IMR-90 (cell line): ENCODE data around the gene ETS1. TPM values are rescaled to one million over a fixed set of nuclear protein-coding genes. Genes with fewer than 3 reads are reported as not detected.

Source experiments
- ATAC-seq: fragments of 200-7000 bp; cut with Tn5 transposase; 2 replicates; pipeline ENCODE4 v1.9.1; 2020; ENCODE audit warnings: low read depth, mild to moderate bottlenecking, moderate library complexity
- BruUV-seq: library from RNA; stranded (reverse); fragments of 400-500 nt; replicated peaks from 2 replicates; lab custom pipeline; 2021; lab: Mats Ljungman, UMichigan
- CTCF ChIA-PET: fragments of 300-600 bp; formaldehyde crosslinking; extraction: SDS; loops from one replicate; lab custom pipeline; 2021; ENCODE audit warnings: antibody characterized with exemption; lab: Yijun Ruan, JAX
- POLR2A ChIA-PET: fragments of 300-600 bp; sonication (Branson Sonifier 250); formaldehyde crosslinking; loops from one replicate; lab custom pipeline; 2022; ENCODE audit warnings: antibody characterized with exemption; ENCODE audit not compliant: unreplicated experiment; lab: Charles Lee
- DNase-seq: peaks from one replicate; pipeline ENCODE4 v3.0.0; 2013
- H2AFZ ChIP-seq: replicated peaks from 2 replicates; pipeline ENCODE3; 2013; ENCODE audit warnings: low read length, mild to moderate bottlenecking; ENCODE audit not compliant: poor library complexity
- H2AK5ac ChIP-seq: 2 replicates; pipeline ENCODE4 v1.6.1; 2013; ENCODE audit warnings: low read depth, low read length, inconsistent platforms
- H2AK9ac ChIP-seq: replicated peaks from 2 replicates; pipeline ENCODE3; 2013; ENCODE audit warnings: mild to moderate bottlenecking, low read depth, low read length, moderate library complexity; ENCODE audit not compliant: poor library complexity
- H2BK120ac ChIP-seq: 2 replicates; pipeline ENCODE4 v1.6.1; 2013; ENCODE audit warnings: low read depth, low read length, inconsistent platforms
- H2BK15ac ChIP-seq: 3 replicates; pipeline ENCODE4 v1.6.1; 2013; ENCODE audit warnings: low read depth, low read length, inconsistent platforms
- H2BK20ac ChIP-seq: 2 replicates; pipeline ENCODE4 v1.6.1; 2013; ENCODE audit warnings: low read depth, mild to moderate bottlenecking, inconsistent platforms, low read length, moderate library complexity
- H2BK5ac ChIP-seq: 2 replicates; pipeline ENCODE4 v1.6.1; 2013; ENCODE audit warnings: mild to moderate bottlenecking, low read depth, low read length, inconsistent platforms; ENCODE audit not compliant: poor library complexity, severe bottlenecking
- H3K14ac ChIP-seq: replicated peaks from 2 replicates; pipeline ENCODE4 v1.6.1; 2013; ENCODE audit warnings: low read depth, low read length, inconsistent platforms
- H3K18ac ChIP-seq: 2 replicates; pipeline ENCODE4 v1.6.1; 2013; ENCODE audit warnings: low read depth, low read length, control low read depth
- H3K23ac ChIP-seq: 2 replicates; pipeline ENCODE4 v1.6.1; 2013; ENCODE audit warnings: low read depth, low read length, inconsistent platforms
- H3K27ac ChIP-seq: 2 replicates; pipeline ENCODE4 v1.5.1; 2013; ENCODE audit warnings: mild to moderate bottlenecking, control low read depth, low read length; ENCODE audit not compliant: insufficient read depth
- H3K27me3 ChIP-seq: 2 replicates; pipeline ENCODE4 v1.6.1; 2013; ENCODE audit warnings: low read length; ENCODE audit not compliant: control insufficient read depth, insufficient read depth
- H3K36me3 ChIP-seq: 2 replicates; pipeline ENCODE4 v1.6.1; 2013; ENCODE audit warnings: low read length, mixed read lengths; ENCODE audit not compliant: control insufficient read depth, insufficient read depth
- H3K4ac ChIP-seq: 2 replicates; pipeline ENCODE4 v1.6.1; 2013; ENCODE audit warnings: low read depth, low read length, inconsistent platforms
- H3K4me1 ChIP-seq: 2 replicates; pipeline ENCODE4 v1.6.1; 2013; ENCODE audit warnings: low read length, mixed read lengths; ENCODE audit not compliant: control insufficient read depth, insufficient read depth
- H3K4me2 ChIP-seq: 2 replicates; pipeline ENCODE4 v1.6.1; 2013; ENCODE audit warnings: low read depth, mild to moderate bottlenecking, control low read depth, low read length, moderate library complexity
- H3K4me3 ChIP-seq: 2 replicates; pipeline ENCODE4 v1.5.1; 2013; ENCODE audit warnings: low read depth, mild to moderate bottlenecking, control low read depth, low read length, moderate library complexity; ENCODE audit not compliant: insufficient read depth
- H3K56ac ChIP-seq: 2 replicates; pipeline ENCODE4 v1.6.1; 2013; ENCODE audit warnings: low read length, inconsistent platforms; ENCODE audit not compliant: insufficient read depth; ENCODE audit errors: extremely low read depth
- H3K79me1 ChIP-seq, 2 experiments: 2 replicates each; pipeline ENCODE4 v1.6.1; 2013; ENCODE audit warnings: low read length in 2 of 2, inconsistent platforms in 1 of 2, low read depth in 1 of 2
- H3K9ac ChIP-seq: 2 replicates; pipeline ENCODE4 v1.6.1; 2013; ENCODE audit warnings: low read depth, low read length, control low read depth
- H3K9me1 ChIP-seq: 2 replicates; pipeline ENCODE4 v1.6.1; 2013; ENCODE audit warnings: low read length, inconsistent platforms; ENCODE audit not compliant: insufficient read depth
- H3K9me3 ChIP-seq: 2 replicates; pipeline ENCODE4 v1.6.1; 2013; ENCODE audit warnings: low read length; ENCODE audit not compliant: control insufficient read depth, insufficient read depth
- H4K20me1 ChIP-seq: 2 replicates; pipeline ENCODE4 v1.6.1; 2013; ENCODE audit warnings: low read length, inconsistent platforms; ENCODE audit not compliant: insufficient read depth
- H4K5ac ChIP-seq: 2 replicates; pipeline ENCODE4 v1.6.1; 2013; ENCODE audit warnings: mild to moderate bottlenecking, low read depth, low read length, control low read depth
- H4K8ac ChIP-seq, 2 experiments: 2 replicates each; pipeline ENCODE4 v1.6.1; 2013; ENCODE audit warnings: low read depth in 2 of 2, low read length in 2 of 2, control low read depth in 1 of 2, inconsistent platforms in 1 of 2
- H4K91ac ChIP-seq: 2 replicates; pipeline ENCODE4 v1.6.1; 2013; ENCODE audit warnings: low read depth, low read length, inconsistent platforms; ENCODE audit not compliant: insufficient read depth
- CEBPB ChIP-seq: IDR thresholded peaks from 2 replicates; pipeline ENCODE4 v1.6.1; 2012; ENCODE audit warnings: low read depth, low read length, improper control_type of control experiment
- RAD21 ChIP-seq: IDR thresholded peaks from 2 replicates; pipeline ENCODE4 v1.6.1; 2012; ENCODE audit warnings: low read length, improper control_type of control experiment
- WGBS, 2 experiments: methylation state at CpG; one replicate each; pipeline versions ENCODE4 v1.1.5 to v1.1.7; 2013; ENCODE audit warnings: missing lambda C conversion rate in 2 of 2; ENCODE audit not compliant: insufficient read length in 1 of 2; ENCODE audit errors: extremely low coverage in 2 of 2; 5-methylcytosine and 5-hydroxymethylcytosine counted together
- dilution Hi-C: fragments of 300-500 bp; cut with HindIII; formaldehyde crosslinking; loops from one replicate; pipeline ENCODE4 v1.14.3; 2018; ENCODE audit warnings: low sequenced_read_pairs; ENCODE audit not compliant: unreplicated experiment
- in situ Hi-C: fragments of 300-500 bp; cut with MboI; formaldehyde crosslinking; loops from 3 replicates; pipeline ENCODE4 v1.14.3; 2019; ENCODE audit warnings: low sequenced_read_pairs, inconsistent platforms, mixed read lengths
- intact Hi-C: fragments of 100-400 bp; cut with micrococcal nuclease; formaldehyde crosslinking; loops from 2 replicates; pipeline ENCODE4 v1.10.0; 2022
- polyA plus RNA-seq, 3 experiments: library from polyadenylated mRNA; depleted of rRNA; stranded (reverse); fragments of >200 nt; gene quantifications; 2 replicates each; pipeline ENCODE4 v1.2.3, GENCODE V29; 2012; ENCODE audit warnings: low replicate concordance in 1 of 3
- total RNA-seq: library from RNA; depleted of rRNA; stranded (reverse); fragments of >200 nt; gene quantifications from 2 replicates; pipeline ENCODE4 v1.2.3, GENCODE V29; 2012

ETS1 gene
- total and polyA plus RNA-seq, 2 of the 4 experiments (the other 2 are of a cell fraction): 41.2 to 56.3 TPM

DNA sequence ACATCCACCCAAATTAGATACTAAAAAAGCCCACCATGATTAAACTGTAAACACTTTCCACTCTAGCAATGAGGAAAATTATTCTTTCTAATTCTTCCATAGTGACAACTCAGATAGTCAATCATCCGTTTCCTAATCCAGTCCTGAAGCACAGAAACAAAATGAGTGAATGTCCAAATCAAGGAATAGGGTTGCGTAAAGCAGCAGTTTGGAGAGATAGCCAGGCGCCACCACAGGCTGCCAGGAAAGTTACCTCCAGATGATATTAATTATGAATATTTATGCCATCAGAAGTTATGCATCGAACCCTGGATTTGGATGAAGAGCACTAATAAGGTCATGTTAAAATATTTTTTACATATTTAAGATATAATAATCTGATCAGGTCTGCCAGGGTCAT lies 63.2 kb downstream of the ETS1 start:
- CTCF ChIA-PET: interaction anchor here (0.7 kb wide), 1 partner anchor 471 kb away, joined by 3 read pairs; no protein-coding TSS in a partner anchor
- Histone ChIP-seq H3K27ac (no peak overlapping the region), H3K9me3 (no peaks in the 10 kb centered on the region), H3K79me1 (peaks cover 0 to 12% of the 10 kb centered on the region in 2 experiments; a peak in 2 of 4 replicates), H4K8ac (peak overlapping the region in 1 of 2 experiments; percentile 49; a peak in 2 of 4 replicates), H3K36me3 (no peaks in the 10 kb centered on the region), H4K91ac (peak overlapping the region; percentile 5; the same call in 1 of the 2 replicates), H3K9me1 (peaks cover 3% of the 10 kb centered on the region), H3K23ac (peak overlapping the region; percentile 99; the same call in 1 of the 2 replicates), H3K18ac (peak overlapping the region; percentile 98; the same call in 1 of the 2 replicates), H2AK9ac (no peak overlapping the region), H3K4me3 (no peak overlapping the region), H3K14ac (peak overlapping the region; percentile 97), H2BK120ac (peak overlapping the region; percentile 96), H3K9ac (no peak overlapping the region), H3K4ac (peak overlapping the region; percentile 98; the same call in 1 of the 2 replicates), H2BK20ac (peak overlapping the region; percentile 96), H3K4me2 (peak overlapping the region; percentile 45; the same call in 1 of the 2 replicates), H2BK5ac (peak overlapping the region; percentile 94), H3K27me3 (no peaks in the 10 kb centered on the region), H3K4me1 (peaks cover 20% of the 10 kb centered on the region), H2AFZ (no peak overlapping the region), H3K56ac (no peak overlapping the region), H2BK15ac (peak overlapping the region; percentile 45; the same call in 2 of the 3 replicates), H4K20me1 (peaks cover 11% of the 10 kb centered on the region; the same call in 1 of the 2 replicates), H2AK5ac (peak overlapping the region; percentile 81), H4K5ac (peak overlapping the region; percentile 15; the same call in 1 of the 2 replicates)
- no peak for DNase-seq
- intact Hi-C loops (loop anchor here (5.0 to 10.0 kb wide), 3 partner anchors 162 to 311 kb away; no protein-coding TSS in a partner anchor), in situ Hi-C loops (loop anchor here (25.0 kb wide), 1 partner anchor 487 kb away; no protein-coding TSS in a partner anchor), dilution Hi-C loops (no loop called here)
- no CpG with 5 or more reads among the region's 4 CpGs for WGBS, 2 experiments
- POLR2A ChIA-PET: no interaction called here
- no peak for ATAC-seq
- BruUV-seq: no TSS peak
- TF ChIP-seq CEBPB: peak; percentile 70
- TF ChIP-seq RAD21: no peak
